Measurements from ENCODE around the gene IMPDH2. TPM values are rescaled to one million over a fixed set of nuclear protein-coding genes. Genes with fewer than 3 reads are reported as not detected.

Gene IMPDH2
- total and polyA plus RNA-seq, 2 donors (not counting 1 experiment from before 2014, with no cell fraction given) = 187 to 448 TPM

GRCh38 chr3:48980295-48980694 is 48.9 kb downstream of the IMPDH2 start:
- no peak for TF ChIP-seq CTCF (conservative IDR thresholded peaks at IDR 0.05 in 1 of 2, IDR thresholded peaks at IDR 0.05 in 1 of 2; ENCODE audit: low read depth in 1 of 2, low read length in 2 of 2)
- TF ChIP-seq EZH2 (IDR thresholded peaks at IDR 0.05; ENCODE audit: low read length, missing control alignments) = no peak
- Histone ChIP-seq H2AFZ (ENCODE audit: low read length) (no peak overlapping the region), H3K4me2 (ENCODE audit: extremely low read depth, insufficient read depth, low read length) (no peak overlapping the region), H3K4me1 (ENCODE audit: control insufficient read depth, extremely low read depth, insufficient read depth, low read length) (no peaks in the 10 kb centered on the region), H3K27ac (ENCODE audit: insufficient read depth, low read length) (no peak overlapping the region), H3K4me3 (replicated peaks in 1 of 4; ENCODE audit: control extremely low read depth in 1 of 4, insufficient read depth in 1 of 4, low read depth in 3 of 4, low read length in 4 of 4) (no peak overlapping the region), H4K20me1 (ENCODE audit: control insufficient read depth, extremely low read depth, insufficient read depth, low read length) (no peaks in the 10 kb centered on the region), H3K9me3 (ENCODE audit: control insufficient read depth, insufficient read depth, low read depth, low read length) (no peaks in the 10 kb centered on the region), H3K36me3 (ENCODE audit: control insufficient read depth, insufficient read depth, low read length) (peaks cover 5% of the 10 kb centered on the region), H3K9ac (ENCODE audit: insufficient read depth, low read length) (no peak overlapping the region), H3K79me2 (ENCODE audit: control insufficient read depth, insufficient read depth, low read length) (no peaks in the 10 kb centered on the region), H3K27me3 (ENCODE audit: control insufficient read depth, insufficient read depth, low read length) (no peaks in the 10 kb centered on the region)
- DNase-seq (ENCODE audit: low read depth in 2 of 2) = no peak

GRCh38 chr3:48979451-48979850 is 49.7 kb downstream of the IMPDH2 start:
- Histone ChIP-seq H4K20me1 (ENCODE audit: control insufficient read depth, extremely low read depth, insufficient read depth, low read length) (no peaks in the 10 kb centered on the region), H3K27ac (ENCODE audit: insufficient read depth, low read length) (no peak overlapping the region), H3K9me3 (ENCODE audit: control insufficient read depth, insufficient read depth, low read depth, low read length) (no peaks in the 10 kb centered on the region), H3K4me1 (ENCODE audit: control insufficient read depth, extremely low read depth, insufficient read depth, low read length) (no peaks in the 10 kb centered on the region), H2AFZ (ENCODE audit: low read length) (no peak overlapping the region), H3K4me2 (ENCODE audit: extremely low read depth, insufficient read depth, low read length) (no peak overlapping the region), H3K9ac (ENCODE audit: insufficient read depth, low read length) (no peak overlapping the region), H3K36me3 (ENCODE audit: control insufficient read depth, insufficient read depth, low read length) (peaks cover 10% of the 10 kb centered on the region), H3K79me2 (ENCODE audit: control insufficient read depth, insufficient read depth, low read length) (no peaks in the 10 kb centered on the region), H3K27me3 (ENCODE audit: control insufficient read depth, insufficient read depth, low read length) (no peaks in the 10 kb centered on the region), H3K4me3 (replicated peaks in 1 of 4; ENCODE audit: control extremely low read depth in 1 of 4, insufficient read depth in 1 of 4, low read depth in 3 of 4, low read length in 4 of 4) (no peak overlapping the region)
- DNase-seq (ENCODE audit: low read depth in 2 of 2) = no peak
- TF ChIP-seq CTCF (conservative IDR thresholded peaks at IDR 0.05 in 1 of 2, IDR thresholded peaks at IDR 0.05 in 1 of 2; ENCODE audit: low read depth in 1 of 2, low read length in 2 of 2) = no peak
- no peak for TF ChIP-seq EZH2 (IDR thresholded peaks at IDR 0.05; ENCODE audit: low read length, missing control alignments)

Other genes with a start within 250 kb of the IMPDH2 start
- gene PRKAR2A, start 181.5 kb downstream of the IMPDH2 start, total RNA-seq = 17.8 and 18.7 TPM in 2 replicates
- 19.1 and 22.3 TPM in 2 replicates for gene PRKAR2A, start 181.5 kb downstream of the IMPDH2 start, polyA plus RNA-seq
- gene SLC25A20, start 130.5 kb downstream of the IMPDH2 start, total RNA-seq = 13.1 and 25.1 TPM in 2 replicates
- 40.3 and 40.6 TPM in 2 replicates for gene SLC25A20, start 130.5 kb downstream of the IMPDH2 start, polyA plus RNA-seq
- gene ARIH2, start 110.6 kb downstream of the IMPDH2 start, total RNA-seq = 80.1 and 91.7 TPM in 2 replicates
- gene ARIH2, start 110.6 kb downstream of the IMPDH2 start, polyA plus RNA-seq = 65.8 and 71.4 TPM in 2 replicates
- 33.4 and 46.7 TPM in 2 replicates for gene P4HTM, start 39.2 kb downstream of the IMPDH2 start, total RNA-seq
- gene P4HTM, start 39.2 kb downstream of the IMPDH2 start, polyA plus RNA-seq = 16.0 and 16.2 TPM in 2 replicates
- gene WDR6, start 22.0 kb downstream of the IMPDH2 start, total RNA-seq = 59.6 and 77.9 TPM in 2 replicates
- gene WDR6, start 22.0 kb downstream of the IMPDH2 start, polyA plus RNA-seq = 58.7 and 68.2 TPM in 2 replicates
- 53.4 and 70.2 TPM in 2 replicates for gene DALRD3, start 10.8 kb downstream of the IMPDH2 start, total RNA-seq
- gene DALRD3, start 10.8 kb downstream of the IMPDH2 start, polyA plus RNA-seq = 40.2 and 50.8 TPM in 2 replicates
- 71.1 and 113 TPM in 2 replicates for gene NDUFAF3, start 7.3 kb downstream of the IMPDH2 start, total RNA-seq
- 57.3 and 69.1 TPM in 2 replicates for gene NDUFAF3, start 7.3 kb downstream of the IMPDH2 start, polyA plus RNA-seq
- 50.3 and 59.0 TPM in 2 replicates for gene QRICH1, start 64.7 kb upstream of the IMPDH2 start, total RNA-seq
- 48.7 and 71.6 TPM in 2 replicates for gene QRICH1, start 64.7 kb upstream of the IMPDH2 start, polyA plus RNA-seq
- gene QARS1, start 75.4 kb upstream of the IMPDH2 start, total RNA-seq = 292 and 304 TPM in 2 replicates
- 164 and 166 TPM in 2 replicates for gene QARS1, start 75.4 kb upstream of the IMPDH2 start, polyA plus RNA-seq
- gene USP19, start 91.4 kb upstream of the IMPDH2 start, total RNA-seq = 49.1 and 53.8 TPM in 2 replicates
- gene USP19, start 91.4 kb upstream of the IMPDH2 start, polyA plus RNA-seq = 23.3 and 25.0 TPM in 2 replicates
- gene LAMB2, start 103.7 kb upstream of the IMPDH2 start, total RNA-seq = 747 and 1,026 TPM in 2 replicates
- gene LAMB2, start 103.7 kb upstream of the IMPDH2 start, polyA plus RNA-seq = 285 and 375 TPM in 2 replicates
- 16.4 and 17.8 TPM in 2 replicates for gene CCDC71, start 136.9 kb upstream of the IMPDH2 start, total RNA-seq
- 13.0 and 16.1 TPM in 2 replicates for gene CCDC71, start 136.9 kb upstream of the IMPDH2 start, polyA plus RNA-seq
- 40.5 and 42.6 TPM in 2 replicates for gene KLHDC8B, start 142.2 kb upstream of the IMPDH2 start, total RNA-seq
- 26.7 and 34.4 TPM in 2 replicates for gene KLHDC8B, start 142.2 kb upstream of the IMPDH2 start, polyA plus RNA-seq
- gene C3orf62, start 247.8 kb upstream of the IMPDH2 start, total RNA-seq = 1.5 TPM in 2 replicates
- 1.2 and 1.3 TPM in 2 replicates for gene C3orf62, start 247.8 kb upstream of the IMPDH2 start, polyA plus RNA-seq